Ascending aorta (tissue), 2 donors: ENCODE measurements around the gene USF2. TPM values are rescaled to one million over a fixed set of nuclear protein-coding genes. Genes with fewer than 3 reads are reported as not detected.

Source experiments
- DNase-seq, 2 donors: peaks; one replicate each; pipeline ENCODE4 v3.0.0-alpha.2; 2019; ENCODE audit warnings: low spot score in 2 of 2
- H3K27ac ChIP-seq, 2 donors: fragments of 200-600 bp; sonication (generic); one replicate each; pipeline ENCODE4 v1.5.1; 2016 to 2017; ENCODE audit warnings: mild to moderate bottlenecking in 1 of 2
- H3K27me3 ChIP-seq: fragments of 200-600 bp; sonication (generic); one replicate; pipeline ENCODE4 v1.5.1; 2017
- H3K36me3 ChIP-seq, 2 donors: fragments of 200-600 bp; sonication (generic); one replicate each; pipeline ENCODE4 v1.5.1; 2016
- H3K4me1 ChIP-seq, 2 donors: fragments of 200-600 bp; sonication (generic); one replicate each; pipeline ENCODE4 v1.5.1; 2016 to 2017; ENCODE audit warnings: mild to moderate bottlenecking in 1 of 2
- H3K4me3 ChIP-seq, 2 donors: fragments of 200-600 bp; sonication (generic); one replicate each; pipeline ENCODE4 v1.5.1; 2016 to 2017; ENCODE audit warnings: mild to moderate bottlenecking in 1 of 2
- H3K9me3 ChIP-seq, 2 donors: fragments of 200-600 bp; sonication (generic); one replicate each; pipeline ENCODE4 v1.5.1; 2016
- CTCF ChIP-seq, 3 experiments: fragments of 200-600 bp in 2 of 3; fragments of 450-650 bp in 1 of 3; sonication (generic) in 2 of 3; IDR thresholded peaks; one replicate each; pipeline ENCODE4 v1.5.1; 2016 to 2019; ENCODE audit warnings: antibody characterized with exemption in 3 of 3, mild to moderate bottlenecking in 1 of 3, moderate library complexity in 1 of 3
- intact Hi-C: fragments of 100-400 bp; cut with DNase I; formaldehyde crosslinking; loops from one replicate; pipeline ENCODE4 v1.15.1; 2023
- total RNA-seq: library from RNA; depleted of rRNA; stranded (reverse); fragments of >200 nt; gene quantifications from one replicate; pipeline ENCODE4 v1.1.0, GENCODE V29; 2016

USF2 gene
- total RNA-seq, 1 donor from 2014 or later: 116 TPM

DNA sequence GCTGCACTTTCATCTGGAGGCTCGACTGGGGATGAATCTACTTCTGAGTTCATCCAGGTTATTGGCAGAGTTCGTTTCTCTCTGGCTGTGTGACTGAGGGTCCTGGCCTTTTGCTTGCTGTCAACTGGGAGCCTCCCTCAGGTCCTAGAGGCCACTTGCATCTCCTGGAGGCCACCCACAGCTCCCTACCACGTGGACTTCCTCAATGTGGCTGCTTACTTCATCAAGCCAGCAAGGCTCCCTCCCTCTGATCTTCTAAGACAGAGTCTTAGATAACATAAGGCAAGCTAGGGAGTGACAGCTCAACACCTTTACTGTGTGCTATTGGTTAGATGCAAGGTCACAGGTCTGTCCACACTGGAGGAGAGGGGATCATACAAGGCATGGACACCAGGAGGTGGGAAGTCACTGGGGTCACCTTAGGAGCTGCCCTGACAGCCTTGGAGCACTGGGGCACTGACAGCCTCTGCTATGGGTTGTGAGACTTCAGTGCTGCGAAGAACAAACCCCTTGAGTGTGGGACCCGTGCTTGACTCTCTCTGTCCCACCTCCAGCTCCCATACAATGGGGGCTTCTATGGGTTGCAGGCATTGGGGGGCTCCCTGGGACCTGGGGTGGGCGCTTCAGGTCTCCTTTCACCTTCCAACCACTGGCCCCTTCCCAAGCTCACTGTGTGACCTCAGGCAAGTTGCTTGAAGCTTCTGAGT lies 45.5 kb upstream of the USF2 start:
- Histone ChIP-seq H3K9me3 (no peaks in the 10 kb centered on the region), H3K27me3 (no peaks in the 10 kb centered on the region), H3K4me3 (no peak overlapping the region), H3K4me1 (no peaks in the 10 kb centered on the region), H3K27ac (no peak overlapping the region), H3K36me3 (no peaks in the 10 kb centered on the region)
- TF ChIP-seq CTCF (IDR thresholded peaks at IDR 0.05): no peak
- intact Hi-C loops: no loop called here
- no peak for DNase-seq

DNA sequence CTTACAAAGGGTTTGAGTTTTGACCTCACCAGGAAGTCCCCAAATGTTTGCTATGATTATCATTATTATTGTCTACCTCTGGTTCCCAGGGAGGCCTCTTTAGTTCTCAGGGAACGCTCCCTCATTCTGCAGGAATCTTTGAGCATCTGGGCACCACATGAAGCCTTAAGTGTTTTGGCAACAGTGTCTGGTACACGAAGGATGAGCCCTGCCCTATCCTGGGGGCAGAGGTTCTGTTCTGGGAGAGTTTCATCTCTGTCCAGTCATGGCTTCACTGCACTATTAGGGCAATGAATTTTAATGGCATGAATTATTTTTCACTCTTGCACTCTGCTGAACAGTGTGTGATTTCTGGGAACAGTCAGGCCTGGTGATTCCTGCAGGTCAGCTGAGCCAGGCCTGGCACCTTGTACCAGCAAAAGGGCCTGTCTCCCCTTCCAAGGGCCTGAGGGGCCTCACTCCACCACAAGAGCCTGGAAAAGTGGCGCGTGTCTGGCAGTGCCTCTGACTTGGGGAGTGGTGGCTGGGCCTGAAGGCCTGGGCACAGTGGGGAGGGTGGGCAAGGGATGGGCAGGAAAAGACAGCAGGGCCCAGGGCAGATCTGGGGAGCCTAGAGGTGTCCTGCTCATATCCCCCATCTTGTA lies 44.8 kb upstream of the USF2 start:
- Histone ChIP-seq H3K27ac (no peak overlapping the region), H3K4me1 (no peaks in the 10 kb centered on the region), H3K27me3 (no peaks in the 10 kb centered on the region), H3K9me3 (no peaks in the 10 kb centered on the region), H3K4me3 (no peak overlapping the region), H3K36me3 (no peaks in the 10 kb centered on the region)
- TF ChIP-seq CTCF (IDR thresholded peaks at IDR 0.05): no peak
- intact Hi-C loops: no loop called here
- DNase-seq: no peak

- intact Hi-C loops: no loop called here
- no peak for TF ChIP-seq CTCF (IDR thresholded peaks at IDR 0.05)
These were observed 43.8 kb upstream of the USF2 start for GRCh38 chr19:35224681-35225571.

GRCh38 chr19:35225951-35226350 lies 42.8 kb upstream of the USF2 start:
- Histone ChIP-seq H3K27ac (no peak overlapping the region), H3K4me1 (no peaks in the 10 kb centered on the region), H3K36me3 (no peaks in the 10 kb centered on the region), H3K4me3 (no peak overlapping the region), H3K27me3 (no peaks in the 10 kb centered on the region), H3K9me3 (no peaks in the 10 kb centered on the region)
- DNase-seq: no peak
- intact Hi-C loops: no loop called here
- no peak for TF ChIP-seq CTCF (IDR thresholded peaks at IDR 0.05)

More at GRCh38 chr19:35224681-35225571, 43.8 kb upstream of the USF2 start:
- Histone ChIP-seq H3K4me1 (no peaks in the 10 kb centered on the region), H3K4me3 (no peak overlapping the region), H3K9me3 (no peaks in the 10 kb centered on the region), H3K36me3 (no peaks in the 10 kb centered on the region), H3K27me3 (no peaks in the 10 kb centered on the region), H3K27ac (no peak overlapping the region)
- no peak for DNase-seq

GRCh38 chr19:35226748-35227147 lies 42.0 kb upstream of the USF2 start:
- Histone ChIP-seq H3K27ac (no peak overlapping the region), H3K9me3 (no peaks in the 10 kb centered on the region), H3K4me3 (no peak overlapping the region), H3K36me3 (no peaks in the 10 kb centered on the region), H3K27me3 (no peaks in the 10 kb centered on the region), H3K4me1 (no peaks in the 10 kb centered on the region)
- DNase-seq: no peak
- no peak for TF ChIP-seq CTCF (IDR thresholded peaks at IDR 0.05)
- intact Hi-C loops: no loop called here
